Left ventricle myocardium superior (tissue), 1 donor: Measurements from ENCODE around the gene PPP4R3B. TPM values are rescaled to one million over a fixed set of nuclear protein-coding genes. Genes with fewer than 3 reads are reported as not detected.
"Not testable (repeated sequence)": the region's sequence is repeated elsewhere in the genome, so short reads cannot be mapped to it uniquely, and the experiment has no call there.

ENCODE experiments used
- ATAC-seq: fragments of 200-7000 bp; cut with Tn5 transposase; one replicate; pipeline ENCODE4 v1.9.1; 2020; ENCODE audit warnings: mild to moderate bottlenecking, moderate library complexity
- DNase-seq: peaks from one replicate; pipeline ENCODE4 v3.0.0-alpha.2; 2020
- intact Hi-C: fragments of 100-400 bp; cut with micrococcal nuclease; formaldehyde crosslinking; loops from one replicate; pipeline ENCODE4 v1.11.0; 2022
- total RNA-seq: library from RNA; stranded (reverse); fragmentation: NEBNext Ultra II Directional; extraction: Animal tissue kit (Norgen Biotek cat#: 25700); gene quantifications from one replicate; pipeline ENCODE4 v1.2.1, GENCODE V29; 2021
- donor health status: DM: no; HTN: yes; CAD: no; lungs with severe emphysema.

PPP4R3B gene
- total RNA-seq, 1 donor from 2014 or later, result 30.3 TPM

GRCh38 chr2:55598056-55598795 lies 19.2 kb downstream of the PPP4R3B start:
- intact Hi-C loops, result no loop called here
- no peak for ATAC-seq
- DNase-seq, result no peak

GRCh38 chr2:55596795-55597194 lies 20.6 kb downstream of the PPP4R3B start:
- DNase-seq, ATAC-seq, intact Hi-C loops: not testable (repeated sequence)

GRCh38 chr2:55595536-55595935 lies 21.9 kb downstream of the PPP4R3B start:
- DNase-seq (no peak), ATAC-seq (no peak)
- intact Hi-C loops, result no loop called here

GRCh38 chr2:55592130-55592529 lies 25.3 kb downstream of the PPP4R3B start:
- ATAC-seq, result no peak
- intact Hi-C loops, result no loop called here

GRCh38 chr2:55590810-55591440 lies 26.5 kb downstream of the PPP4R3B start:
- no peak for DNase-seq
- intact Hi-C loops, result no loop called here

More at GRCh38 chr2:55592130-55592529, 25.3 kb downstream of the PPP4R3B start:
- no peak for DNase-seq

GRCh38 chr2:55585451-55586080 lies 31.9 kb downstream of the PPP4R3B start:
- intact Hi-C loops, result no loop called here
- ATAC-seq (no peak), DNase-seq (no peak)

More at GRCh38 chr2:55590810-55591440, 26.5 kb downstream of the PPP4R3B start:
- no peak for ATAC-seq

- no peak for ATAC-seq
- intact Hi-C loops, result no loop called here
- no peak for DNase-seq
These were observed 35.4 kb downstream of the PPP4R3B start for GRCh38 chr2:55581874-55582547.

- intact Hi-C loops, result no loop called here
- DNase-seq (no peak), ATAC-seq (no peak)
These were observed 36.0 kb downstream of the PPP4R3B start for GRCh38 chr2:55581435-55581834.

- DNase-seq, ATAC-seq, intact Hi-C loops: not testable (repeated sequence)
These were observed 48.4 kb downstream of the PPP4R3B start for GRCh38 chr2:55569002-55569401.

GRCh38 chr2:55567298-55567697 lies 50.1 kb downstream of the PPP4R3B start:
- no peak for DNase-seq
- ATAC-seq, result no peak
- intact Hi-C loops, result no loop called here

GRCh38 chr2:55565613-55566012 lies 51.8 kb downstream of the PPP4R3B start:
- DNase-seq (no peak), ATAC-seq (no peak)
- intact Hi-C loops, result no loop called here

- ATAC-seq (no peak), DNase-seq (no peak)
- intact Hi-C loops, result no loop called here
These were observed 56.6 kb downstream of the PPP4R3B start for GRCh38 chr2:55560855-55561254.

GRCh38 chr2:55556809-55557208 lies 60.6 kb downstream of the PPP4R3B start:
- ATAC-seq (no peak), DNase-seq (no peak)
- intact Hi-C loops, result no loop called here

GRCh38 chr2:55555977-55556376 lies 61.4 kb downstream of the PPP4R3B start:
- intact Hi-C loops, result no loop called here
- peak; percentile 36 for ATAC-seq
- DNase-seq, result no peak

- intact Hi-C loops, result no loop called here
- no peak for ATAC-seq
- DNase-seq, result no peak
These were observed 64.1 kb downstream of the PPP4R3B start for GRCh38 chr2:55553321-55553720.

- DNase-seq (no peak), ATAC-seq (no peak)
- intact Hi-C loops, result no loop called here
These were observed 66.9 kb downstream of the PPP4R3B start for GRCh38 chr2:55550368-55551102.

- intact Hi-C loops, ATAC-seq, DNase-seq: not testable (repeated sequence)
These were observed 69.7 kb downstream of the PPP4R3B start for GRCh38 chr2:55547679-55548078.

GRCh38 chr2:55547001-55547400 lies 70.4 kb downstream of the PPP4R3B start:
- DNase-seq, result no peak
- intact Hi-C loops, result no loop called here
- ATAC-seq, result no peak

- DNase-seq, result no peak
- peak; percentile 23 for ATAC-seq
- intact Hi-C loops, result no loop called here
These were observed 86.8 kb downstream of the PPP4R3B start for GRCh38 chr2:55530539-55531081.
